Caco-2 (cell line): Measurements from ENCODE around the gene NDUFS2. TPM values are rescaled to one million over a fixed set of nuclear protein-coding genes. Genes with fewer than 3 reads are reported as not detected.

Source experiments
- BruUV-seq: library from RNA; stranded (reverse); fragments of 400-500 nt; replicated peaks from 2 replicates; lab custom pipeline; 2021; lab: Mats Ljungman, UMichigan
- CTCF ChIA-PET: fragments of 300-600 bp; sonication (Branson Sonifier 250); formaldehyde crosslinking; loops from one replicate; lab custom pipeline; 2022; ENCODE audit warnings: antibody characterized with exemption; lab: Charles Lee
- POLR2A ChIA-PET: fragments of 300-600 bp; sonication (Branson Sonifier 250); formaldehyde crosslinking; loops from one replicate; lab custom pipeline; 2022; ENCODE audit warnings: antibody characterized with exemption; lab: Charles Lee
- DNase-seq, 2 experiments: peaks; one replicate each; pipeline versions ENCODE4 v3.0.0 to v3.0.0-alpha.2; 2020 to 2022
- H3K27me3 ChIP-seq: replicated peaks from 2 replicates; pipeline ENCODE4 v1.6.0; 2011; ENCODE audit warnings: low read length; ENCODE audit not compliant: control insufficient read depth, insufficient read depth
- H3K36me3 ChIP-seq: 2 replicates; pipeline ENCODE4 v1.5.1; 2011; ENCODE audit warnings: low read length; ENCODE audit not compliant: control insufficient read depth, insufficient read depth
- H3K4me1 ChIP-seq: fragments of 250-450 bp; sonication (Bioruptor Pico); 2 replicates; pipeline ENCODE4 v1.5.1; 2020; ENCODE audit warnings: mild to moderate bottlenecking
- H3K4me3 ChIP-seq: 2 replicates; pipeline ENCODE4 v1.5.1; 2011; ENCODE audit warnings: low read depth, mild to moderate bottlenecking, control low read depth, low read length
- H3K9me3 ChIP-seq: fragments of 250-450 bp; sonication (Bioruptor Pico); 2 replicates; pipeline ENCODE4 v1.5.1; 2020; ENCODE audit warnings: mild to moderate bottlenecking, moderate library complexity
- H3K27ac Mint-ChIP-seq: one replicate; pipeline ENCODE4 v1.8.0; 2022; ENCODE audit warnings: mixed read lengths; ENCODE audit not compliant: unreplicated experiment
- H3K27me3 Mint-ChIP-seq: one replicate; pipeline ENCODE4 v1.8.0; 2022; ENCODE audit warnings: mixed read lengths; ENCODE audit not compliant: insufficient read depth, unreplicated experiment
- H3K36me3 Mint-ChIP-seq: one replicate; pipeline ENCODE4 v1.8.0; 2022; ENCODE audit warnings: mild to moderate bottlenecking, mixed read lengths; ENCODE audit not compliant: insufficient read depth, unreplicated experiment
- H3K4me1 Mint-ChIP-seq: one replicate; pipeline ENCODE4 v1.8.0; 2022; ENCODE audit warnings: low read depth, mixed read lengths; ENCODE audit not compliant: unreplicated experiment
- H3K4me3 Mint-ChIP-seq: one replicate; pipeline ENCODE4 v1.8.0; 2022; ENCODE audit warnings: mild to moderate bottlenecking, moderate library complexity, mixed read lengths; ENCODE audit not compliant: unreplicated experiment
- H3K9me3 Mint-ChIP-seq: one replicate; pipeline ENCODE4 v1.8.0; 2022; ENCODE audit warnings: mixed read lengths; ENCODE audit not compliant: unreplicated experiment
- intact Hi-C: fragments of 100-400 bp; cut with micrococcal nuclease; formaldehyde crosslinking; loops from one replicate; pipeline ENCODE4 v1.10.0; 2022; ENCODE audit not compliant: unreplicated experiment
- total RNA-seq: library from RNA; stranded (reverse); gene quantifications from 2 replicates; pipeline ENCODE4 v1.2.3, GENCODE V29; 2022
- TF ChIP-seq, protein P1 (sequence below), 2 experiments: fragments of 200-600 bp in 1 of 2; IDR thresholded peaks; 1 replicate in 1 of 2; 2 replicates in 1 of 2; pipeline versions ENCODE4 v1.5.1 to v1.8.0; 2011 to 2022; ENCODE audit warnings: antibody characterized with exemption in 1 of 2, control low read depth in 1 of 2, inconsistent platforms in 1 of 2, low read depth in 1 of 2, low read length in 1 of 2, mild to moderate bottlenecking in 1 of 2, moderate library complexity in 1 of 2; ENCODE audit not compliant: insufficient read depth in 1 of 2, severe bottlenecking in 1 of 2, unreplicated experiment in 1 of 2

NDUFS2 gene
- total RNA-seq, 1 experiment from 2014 or later, result 115 TPM

DNA sequence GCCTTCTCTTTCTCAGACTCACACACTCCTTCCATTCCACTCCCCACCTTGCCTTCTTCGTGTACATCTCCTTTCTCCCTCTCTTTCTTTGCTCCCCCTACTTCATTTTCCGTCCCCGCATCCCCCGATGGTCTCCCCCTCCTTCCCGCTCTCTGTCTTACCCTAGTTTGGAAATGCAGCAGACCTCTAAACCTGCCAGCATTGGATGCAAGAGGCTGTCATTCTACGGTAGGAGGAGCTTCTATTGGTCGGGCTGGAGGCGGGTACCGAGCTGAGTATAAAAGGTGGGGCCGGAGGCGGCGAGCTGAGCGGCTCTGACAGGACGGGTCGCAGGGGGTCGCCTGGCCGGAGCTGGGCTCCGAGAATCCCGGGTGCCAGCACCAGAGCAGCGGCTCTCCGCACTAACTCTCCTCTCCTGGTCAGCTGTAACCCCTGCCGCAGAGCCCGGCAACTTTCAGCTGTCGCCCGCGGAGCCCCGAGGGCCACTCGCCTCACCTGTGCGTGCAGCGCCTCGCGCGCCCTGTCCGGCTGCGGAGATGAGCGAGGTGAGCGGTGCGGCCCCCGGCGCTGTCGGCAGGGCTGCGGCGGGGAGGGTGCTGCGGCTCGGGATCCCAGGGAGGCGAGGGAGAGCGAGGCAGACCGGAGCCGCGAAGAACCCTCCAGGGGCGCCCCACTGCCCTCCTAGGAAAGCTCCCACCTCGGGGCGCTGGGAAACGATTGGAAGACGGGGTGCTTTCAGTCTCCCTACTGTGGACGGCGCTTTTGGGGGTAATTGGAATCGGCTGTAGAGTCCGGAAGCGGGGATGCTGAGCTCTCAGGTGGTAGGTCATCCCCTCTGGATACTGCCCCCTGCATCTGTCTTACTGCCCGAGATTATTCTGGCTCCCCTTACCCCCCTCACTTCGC is 56.5 kb downstream of the NDUFS2 start, which contains the start of gene PCP4L1:
Gene PCP4L1 (plus strand): TSS at position 307 of the 906 bp plus-strand sequence. CDS start 230 bp downstream, at position 537.
- Mint-ChIP-seq H3K27me3 (no peaks in the 10 kb centered on the region), H3K4me1 (peaks cover 24% of the 10 kb centered on the region), H3K27ac (no peak within 1 kb of the TSS), H3K4me3 (peak within 1 kb of the TSS; percentile 47), H3K9me3 (peaks cover 22% of the 10 kb centered on the region), H3K36me3 (peaks cover 12% of the 10 kb centered on the region)
- intact Hi-C loops, result no loop called here
- Histone ChIP-seq H3K4me1 (peaks cover 13% of the 10 kb centered on the region; the same call in 1 of the 2 replicates), H3K36me3 (no peaks in the 10 kb centered on the region), H3K9me3 (peaks cover 14% of the 10 kb centered on the region), H3K4me3 (peak within 1 kb of the TSS; percentile 39), H3K27me3 (no peaks in the 10 kb centered on the region)
- TF ChIP-seq, protein P1, sequence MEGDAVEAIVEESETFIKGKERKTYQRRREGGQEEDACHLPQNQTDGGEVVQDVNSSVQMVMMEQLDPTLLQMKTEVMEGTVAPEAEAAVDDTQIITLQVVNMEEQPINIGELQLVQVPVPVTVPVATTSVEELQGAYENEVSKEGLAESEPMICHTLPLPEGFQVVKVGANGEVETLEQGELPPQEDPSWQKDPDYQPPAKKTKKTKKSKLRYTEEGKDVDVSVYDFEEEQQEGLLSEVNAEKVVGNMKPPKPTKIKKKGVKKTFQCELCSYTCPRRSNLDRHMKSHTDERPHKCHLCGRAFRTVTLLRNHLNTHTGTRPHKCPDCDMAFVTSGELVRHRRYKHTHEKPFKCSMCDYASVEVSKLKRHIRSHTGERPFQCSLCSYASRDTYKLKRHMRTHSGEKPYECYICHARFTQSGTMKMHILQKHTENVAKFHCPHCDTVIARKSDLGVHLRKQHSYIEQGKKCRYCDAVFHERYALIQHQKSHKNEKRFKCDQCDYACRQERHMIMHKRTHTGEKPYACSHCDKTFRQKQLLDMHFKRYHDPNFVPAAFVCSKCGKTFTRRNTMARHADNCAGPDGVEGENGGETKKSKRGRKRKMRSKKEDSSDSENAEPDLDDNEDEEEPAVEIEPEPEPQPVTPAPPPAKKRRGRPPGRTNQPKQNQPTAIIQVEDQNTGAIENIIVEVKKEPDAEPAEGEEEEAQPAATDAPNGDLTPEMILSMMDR (IDR thresholded peaks at IDR 0.05; ENCODE audit: insufficient read depth in 1 of 2, low read depth in 1 of 2, low read length in 1 of 2, severe bottlenecking in 1 of 2, unreplicated experiment in 1 of 2), result no peak
- CTCF ChIA-PET, result no interaction called here
- POLR2A ChIA-PET, result interaction anchor here (0.7 kb wide), 1 partner anchor 33 kb away, joined by 21 read pairs; the partner anchor contains the start of gene TOMM40L
- DNase-seq, result peak; percentile 59 to 70
- BruUV-seq, result no TSS peak

DNA sequence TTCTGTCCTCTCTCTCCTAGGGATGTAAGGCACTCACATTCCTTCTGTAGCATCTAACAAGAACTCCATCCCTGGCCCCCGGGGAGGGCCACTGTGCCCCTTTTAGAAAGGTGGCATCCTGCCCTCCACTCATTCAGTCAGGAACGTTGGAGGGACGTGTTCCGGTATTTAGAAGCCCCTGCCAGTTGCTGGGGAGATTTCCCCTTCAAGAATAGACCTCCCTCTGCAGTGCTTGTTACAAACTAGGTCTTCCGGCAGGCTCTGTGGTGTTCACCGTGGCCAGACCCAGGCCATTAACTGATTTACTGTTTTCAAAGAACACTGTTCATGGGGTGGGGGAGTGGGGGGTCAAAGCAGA is 57.2 kb downstream of the NDUFS2 start:
- no peaks in the 10 kb centered on the region for H3K36me3 ChIP-seq
- Mint-ChIP-seq H3K27me3 (no peaks in the 10 kb centered on the region), H3K27ac (no peak overlapping the region), H3K4me1 (peaks cover 24% of the 10 kb centered on the region), H3K9me3 (peaks cover 22% of the 10 kb centered on the region), H3K4me3 (peak overlapping the region; percentile 47), H3K36me3 (peaks cover 12% of the 10 kb centered on the region)
- peaks cover 14% of the 10 kb centered on the region for H3K9me3 ChIP-seq
- no peak for DNase-seq
- H3K4me3 ChIP-seq, result no peak overlapping the region
- H3K4me1 ChIP-seq, result peaks cover 13% of the 10 kb centered on the region; the same call in 1 of the 2 replicates
- no TSS peak for BruUV-seq
- ChIA-PET POLR2A (no interaction called here), CTCF (no interaction called here)
- no peaks in the 10 kb centered on the region for H3K27me3 ChIP-seq
- intact Hi-C loops, result no loop called here
- TF ChIP-seq, protein P1 (IDR thresholded peaks at IDR 0.05; ENCODE audit: insufficient read depth in 1 of 2, low read depth in 1 of 2, low read length in 1 of 2, severe bottlenecking in 1 of 2, unreplicated experiment in 1 of 2), result no peak

DNA sequence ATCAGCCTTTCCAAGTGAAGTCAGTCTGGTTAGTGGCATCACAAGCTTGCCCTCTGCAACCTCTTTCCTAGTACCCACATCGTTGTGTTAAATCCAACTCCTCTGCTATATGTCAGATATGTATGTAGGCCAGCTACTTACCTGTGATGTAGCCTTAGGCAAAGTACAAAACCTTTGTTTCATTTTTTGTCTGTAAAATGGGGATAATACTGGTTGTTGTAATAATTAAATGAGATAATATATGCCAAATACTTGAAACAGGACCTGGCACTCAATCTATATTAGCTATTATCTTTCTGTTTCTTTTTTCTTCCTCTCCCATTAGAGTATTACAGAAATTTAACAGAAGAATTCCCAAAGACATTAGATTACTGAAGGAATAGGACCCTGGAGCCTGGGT is 57.6 kb downstream of the NDUFS2 start:
- Histone ChIP-seq H3K4me1 (peaks cover 13% of the 10 kb centered on the region; the same call in 1 of the 2 replicates), H3K27me3 (no peaks in the 10 kb centered on the region), H3K4me3 (no peak overlapping the region), H3K36me3 (no peaks in the 10 kb centered on the region), H3K9me3 (peaks cover 14% of the 10 kb centered on the region)
- ChIA-PET CTCF (no interaction called here), POLR2A (no interaction called here)
- Mint-ChIP-seq H3K4me3 (no peak overlapping the region), H3K4me1 (peaks cover 24% of the 10 kb centered on the region), H3K27me3 (no peaks in the 10 kb centered on the region), H3K9me3 (peaks cover 22% of the 10 kb centered on the region), H3K36me3 (peaks cover 12% of the 10 kb centered on the region), H3K27ac (no peak overlapping the region)
- TF ChIP-seq, protein P1 (IDR thresholded peaks at IDR 0.05; ENCODE audit: insufficient read depth in 1 of 2, low read depth in 1 of 2, low read length in 1 of 2, severe bottlenecking in 1 of 2, unreplicated experiment in 1 of 2), result no peak
- DNase-seq, result no peak
- intact Hi-C loops, result no loop called here
- no TSS peak for BruUV-seq
